ENCODE results near the gene CFAP61.

GRCh38 chr20:20321134-20321533, 268.8 kb downstream of the CFAP61 start:
- TF ChIP-seq CTCF (IDR thresholded peaks at IDR 0.05) (no peak), POLR2A (IDR thresholded peaks at IDR 0.05) (no peak)

All from adrenal gland (tissue), 5 donors.